Keratinocyte (primary cell): ENCODE measurements around the gene C15orf39. TPM values are rescaled to one million over a fixed set of nuclear protein-coding genes. Genes with fewer than 3 reads are reported as not detected.

Experiments
- DNase-seq: peaks from one replicate; pipeline ENCODE4 v3.0.0-alpha.2; 2011; ENCODE audit warnings: low read depth, missing footprints, low spot score
- FAIRE-seq: peaks from 2 replicates; lab custom pipeline; 2011; peaks lifted over from hg19 to GRCh38; lab: Jason Lieb, UNC
- H2AFZ ChIP-seq: 2 replicates; pipeline ENCODE4 v1.6.0; 2012; ENCODE audit warnings: low read length, control low read depth, inconsistent platforms; ENCODE audit not compliant: control insufficient read depth
- H3K27ac ChIP-seq: 2 replicates; pipeline ENCODE4 v1.5.1; 2011; ENCODE audit warnings: low read length; ENCODE audit not compliant: control insufficient read depth, insufficient read depth
- H3K27me3 ChIP-seq: 3 replicates; pipeline ENCODE4 v1.6.0; 2011; ENCODE audit warnings: low read length; ENCODE audit not compliant: control insufficient read depth, insufficient read depth; ENCODE audit errors: extremely low read depth
- H3K36me3 ChIP-seq, 2 experiments: 2 replicates in 1 of 2; 3 replicates in 1 of 2; pipeline ENCODE4 v1.5.1; 2011; ENCODE audit warnings: low read length in 2 of 2, mild to moderate bottlenecking in 1 of 2; ENCODE audit not compliant: control insufficient read depth in 2 of 2, insufficient read depth in 2 of 2; ENCODE audit errors: extremely low read depth in 1 of 2
- H3K4me1 ChIP-seq: 3 replicates; pipeline ENCODE4 v1.5.1; 2011; ENCODE audit warnings: low read length; ENCODE audit not compliant: control insufficient read depth, insufficient read depth; ENCODE audit errors: extremely low read depth
- H3K4me2 ChIP-seq: 3 replicates; pipeline ENCODE4 v1.6.0; 2011; ENCODE audit warnings: low read depth, low read length; ENCODE audit not compliant: control insufficient read depth, insufficient read depth; ENCODE audit errors: extremely low read depth
- H3K4me3 ChIP-seq, 3 experiments: fragments of 200-600 bp in 1 of 3; sonication (generic) in 1 of 3; 2 replicates in 2 of 3; 3 replicates in 1 of 3; pipeline ENCODE4 v1.5.1; 2011 to 2016; ENCODE audit warnings: low read length in 3 of 3, mild to moderate bottlenecking in 3 of 3, control low read depth in 2 of 3, inconsistent platforms in 1 of 3, low read depth in 1 of 3, mixed read lengths in 1 of 3, mixed run types in 1 of 3, moderate library complexity in 1 of 3; ENCODE audit not compliant: control insufficient read depth in 2 of 3, insufficient read depth in 2 of 3; ENCODE audit errors: extremely low read depth in 1 of 3
- H3K79me2 ChIP-seq: 2 replicates; pipeline ENCODE4 v1.6.0; 2012; ENCODE audit warnings: low read length; ENCODE audit not compliant: control insufficient read depth, insufficient read depth
- H3K9ac ChIP-seq: 3 replicates; pipeline ENCODE4 v1.6.0; 2011; ENCODE audit warnings: low read length; ENCODE audit not compliant: control insufficient read depth, insufficient read depth; ENCODE audit errors: extremely low read depth
- H3K9me1 ChIP-seq: 3 replicates; pipeline ENCODE4 v1.6.0; 2011; ENCODE audit warnings: low read length; ENCODE audit not compliant: control insufficient read depth, insufficient read depth; ENCODE audit errors: extremely low read depth
- H3K9me3 ChIP-seq: 2 replicates; pipeline ENCODE4 v1.5.1; 2012; ENCODE audit warnings: low read depth, low read length; ENCODE audit not compliant: control insufficient read depth
- H4K20me1 ChIP-seq: 3 replicates; pipeline ENCODE4 v1.6.0; 2011; ENCODE audit warnings: low read length; ENCODE audit not compliant: control insufficient read depth, insufficient read depth; ENCODE audit errors: extremely low read depth
- EZH2 ChIP-seq: IDR thresholded peaks from one replicate; pipeline ENCODE4 v1.6.1; 2012; ENCODE audit warnings: inconsistent platforms, mild to moderate bottlenecking, low read length, moderate library complexity
- dilution Hi-C: fragments of 300-500 bp; cut with MboI; formaldehyde crosslinking; loops from one replicate; pipeline ENCODE4 v1.7.0; 2020; ENCODE audit warnings: low sequenced_read_pairs; ENCODE audit not compliant: extremely low pct_ligation_motif_present
- polyA plus RNA-seq, 5 experiments: library from polyadenylated mRNA; depleted of rRNA in 3 of 5; stranded (reverse) in 3 of 5; stranded (forward) in 1 of 5; unstranded in 1 of 5; fragments of >200 nt; gene quantifications; 1 replicate in 1 of 5; 2 replicates in 3 of 5; 3 replicates in 1 of 5; pipeline versions ENCODE4 v1.2.1 to v1.2.3, GENCODE V29; 2011 to 2012; ENCODE audit warnings: missing spikeins in 2 of 5, low read depth in 1 of 5, low replicate concordance in 1 of 5
- TF ChIP-seq, protein P1 (sequence below), 3 experiments: IDR thresholded peaks in 1 of 3; conservative IDR thresholded peaks in 1 of 3; optimal IDR thresholded peaks in 1 of 3; 2 replicates in 2 of 3; 3 replicates in 1 of 3; pipeline versions ENCODE3 to v1.5.1; 2011; ENCODE audit warnings: low read length in 3 of 3, mild to moderate bottlenecking in 3 of 3, moderate library complexity in 2 of 3, control low read depth in 1 of 3, inconsistent platforms in 1 of 3; ENCODE audit not compliant: insufficient read depth in 2 of 3; ENCODE audit errors: extremely low read depth in 1 of 3

The C15orf39 gene
- polyA plus RNA-seq, 1 donor (not counting 4 experiments of a cell fraction or from before 2014, with no cell fraction given): 1.8 TPM

DNA sequence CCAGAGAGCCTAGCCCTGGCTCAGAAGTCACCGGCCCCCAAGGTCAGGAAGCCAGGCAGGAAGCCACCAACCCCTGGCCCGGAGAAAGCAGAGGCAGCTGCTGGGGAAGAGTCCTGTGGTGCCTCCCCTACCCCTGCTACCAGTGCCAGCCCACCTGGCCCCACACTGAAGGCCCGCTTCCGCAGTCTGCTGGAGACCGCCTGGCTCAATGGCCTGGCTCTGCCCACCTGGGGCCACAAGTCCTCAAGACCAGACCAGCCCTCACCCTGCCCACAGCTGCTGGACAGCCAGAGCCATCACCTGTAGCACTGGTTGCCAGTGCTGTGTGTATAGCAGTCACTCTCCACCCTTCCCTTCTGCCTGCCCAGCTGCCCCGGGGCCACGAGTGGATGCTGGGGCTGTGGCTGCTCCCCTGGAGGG is 9.1 kb downstream of the C15orf39 start:
- peaks cover 51% of the 10 kb centered on the region for H4K20me1 ChIP-seq
- TF ChIP-seq, protein P1, sequence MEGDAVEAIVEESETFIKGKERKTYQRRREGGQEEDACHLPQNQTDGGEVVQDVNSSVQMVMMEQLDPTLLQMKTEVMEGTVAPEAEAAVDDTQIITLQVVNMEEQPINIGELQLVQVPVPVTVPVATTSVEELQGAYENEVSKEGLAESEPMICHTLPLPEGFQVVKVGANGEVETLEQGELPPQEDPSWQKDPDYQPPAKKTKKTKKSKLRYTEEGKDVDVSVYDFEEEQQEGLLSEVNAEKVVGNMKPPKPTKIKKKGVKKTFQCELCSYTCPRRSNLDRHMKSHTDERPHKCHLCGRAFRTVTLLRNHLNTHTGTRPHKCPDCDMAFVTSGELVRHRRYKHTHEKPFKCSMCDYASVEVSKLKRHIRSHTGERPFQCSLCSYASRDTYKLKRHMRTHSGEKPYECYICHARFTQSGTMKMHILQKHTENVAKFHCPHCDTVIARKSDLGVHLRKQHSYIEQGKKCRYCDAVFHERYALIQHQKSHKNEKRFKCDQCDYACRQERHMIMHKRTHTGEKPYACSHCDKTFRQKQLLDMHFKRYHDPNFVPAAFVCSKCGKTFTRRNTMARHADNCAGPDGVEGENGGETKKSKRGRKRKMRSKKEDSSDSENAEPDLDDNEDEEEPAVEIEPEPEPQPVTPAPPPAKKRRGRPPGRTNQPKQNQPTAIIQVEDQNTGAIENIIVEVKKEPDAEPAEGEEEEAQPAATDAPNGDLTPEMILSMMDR (optimal IDR thresholded peaks at IDR 0.05 in 1 of 3, IDR thresholded peaks at IDR 0.05 in 1 of 3, conservative IDR thresholded peaks at IDR 0.05 in 1 of 3; ENCODE audit: extremely low read depth in 1 of 3, insufficient read depth in 2 of 3, low read length in 3 of 3): no peak
- TF ChIP-seq EZH2: no peak

DNA sequence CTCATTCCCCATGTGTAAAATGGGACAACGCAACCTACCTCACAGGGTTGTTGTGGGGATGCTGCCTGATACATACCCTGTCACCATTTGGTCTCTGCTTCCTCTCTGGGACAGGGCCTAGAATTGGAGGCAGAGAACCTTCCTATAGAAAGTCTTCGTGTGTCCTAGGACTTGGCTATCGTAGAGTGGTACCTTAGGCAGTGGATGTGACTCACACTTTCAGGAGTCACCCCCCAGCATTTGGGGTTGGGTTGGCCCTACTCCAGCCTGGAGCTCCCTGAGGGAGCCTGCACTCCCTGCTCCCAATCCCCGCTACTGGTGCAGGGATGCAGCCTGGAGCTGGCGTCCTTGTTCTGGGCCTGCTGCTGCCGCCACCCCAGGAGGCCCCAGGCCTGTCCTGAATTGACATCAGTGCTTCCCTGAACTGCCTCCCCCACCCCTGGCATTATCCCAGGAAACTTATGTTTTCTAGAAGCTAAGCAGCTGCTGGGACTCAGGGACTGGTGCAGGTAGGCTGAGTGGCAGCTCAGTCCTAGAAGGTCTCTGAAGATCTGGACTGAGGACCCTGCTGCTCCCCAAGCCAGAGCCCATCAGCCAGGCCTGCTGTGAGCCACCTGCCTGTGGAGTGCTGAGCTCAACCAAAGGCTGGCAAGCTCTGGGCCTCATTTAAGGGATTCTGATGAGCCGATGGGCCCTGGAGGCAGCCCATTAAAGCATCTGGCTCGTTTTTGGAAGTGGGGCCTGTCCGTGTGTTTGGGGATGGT is 9.9 kb downstream of the C15orf39 start:
- Histone ChIP-seq H3K4me2 (no peak overlapping the region), H3K79me2 (peaks cover 42% of the 10 kb centered on the region), H3K4me3 (no peak overlapping the region), H3K9ac (no peak overlapping the region), H4K20me1 (peaks cover 48% of the 10 kb centered on the region), H3K9me1 (no peaks in the 10 kb centered on the region), H3K36me3 (peaks cover 39 to 50% of the 10 kb centered on the region in 2 experiments), H3K4me1 (peaks cover 7% of the 10 kb centered on the region), H2AFZ (no peak overlapping the region), H3K9me3 (no peaks in the 10 kb centered on the region), H3K27ac (no peak overlapping the region), H3K27me3 (no peaks in the 10 kb centered on the region)
- DNase-seq (no peak), FAIRE-seq (no peak)
- TF ChIP-seq, protein P1 (optimal IDR thresholded peaks at IDR 0.05 in 1 of 3, IDR thresholded peaks at IDR 0.05 in 1 of 3, conservative IDR thresholded peaks at IDR 0.05 in 1 of 3; ENCODE audit: extremely low read depth in 1 of 3, insufficient read depth in 2 of 3, low read length in 3 of 3): no peak
- TF ChIP-seq EZH2: no peak
- dilution Hi-C loops: no loop called here

More for the DNA sequence above, 9.1 kb downstream of the C15orf39 start:
- Histone ChIP-seq H3K4me3 (no peak overlapping the region), H3K27me3 (no peaks in the 10 kb centered on the region), H3K9me1 (no peaks in the 10 kb centered on the region), H3K9me3 (no peaks in the 10 kb centered on the region), H3K4me1 (peaks cover 7% of the 10 kb centered on the region), H3K27ac (no peak overlapping the region), H3K79me2 (peaks cover 50% of the 10 kb centered on the region), H2AFZ (no peak overlapping the region), H3K4me2 (no peak overlapping the region), H3K36me3 (peaks cover 46 to 55% of the 10 kb centered on the region in 2 experiments), H3K9ac (no peak overlapping the region)
- no peak for FAIRE-seq
- dilution Hi-C loops: no loop called here
- DNase-seq: no peak
